Panc1 (cell line): ENCODE data around the gene RNF20. TPM values are rescaled to one million over a fixed set of nuclear protein-coding genes. Genes with fewer than 3 reads are reported as not detected.

Experiments used
- ATAC-seq: fragments of 200-7000 bp; cut with Tn5 transposase; 2 replicates; pipeline ENCODE4 v1.9.1; 2020; ENCODE audit warnings: mild to moderate bottlenecking, moderate library complexity
- BruUV-seq: library from RNA; stranded (reverse); fragments of 400-500 nt; replicated peaks from 2 replicates; lab custom pipeline; 2021; lab: Mats Ljungman, UMichigan
- CTCF ChIA-PET: fragments of 300-600 bp; sonication (Branson Sonifier 250); formaldehyde crosslinking; loops from one replicate; lab custom pipeline; 2022; ENCODE audit warnings: antibody characterized with exemption; lab: Charles Lee
- POLR2A ChIA-PET: fragments of 300-600 bp; sonication (Branson Sonifier 250); formaldehyde crosslinking; loops from one replicate; lab custom pipeline; 2022; ENCODE audit warnings: antibody characterized with exemption; lab: Charles Lee
- DNase-seq: peaks from one replicate; pipeline ENCODE4 v3.0.0-alpha.2; 2010; ENCODE audit warnings: low read depth, low spot score
- H3K27ac ChIP-seq: 2 replicates; pipeline ENCODE4 v1.5.1; 2011; ENCODE audit warnings: mild to moderate bottlenecking, low read length, inconsistent platforms
- H3K27me3 ChIP-seq: fragments of 200-500 bp; sonication (Bioruptor generic); 2 replicates; pipeline ENCODE4 v1.6.0; 2014; ENCODE audit warnings: low read length, inconsistent platforms; ENCODE audit not compliant: control insufficient read depth, insufficient read depth
- H3K36me3 ChIP-seq: fragments of 200-500 bp; sonication (Bioruptor generic); 2 replicates; pipeline ENCODE4 v1.5.1; 2014; ENCODE audit warnings: inconsistent platforms, mild to moderate bottlenecking, low read length, moderate library complexity; ENCODE audit not compliant: control insufficient read depth, insufficient read depth
- H3K4me1 ChIP-seq: 2 replicates; pipeline ENCODE4 v1.5.1; 2011; ENCODE audit warnings: inconsistent platforms, mild to moderate bottlenecking, low read length, moderate library complexity; ENCODE audit not compliant: control insufficient read depth, insufficient read depth
- H3K4me3 ChIP-seq, 2 experiments: 2 replicates each; pipeline ENCODE4 v1.5.1; 2011 to 2012; ENCODE audit warnings: low read depth in 2 of 2, low read length in 2 of 2, mild to moderate bottlenecking in 2 of 2, inconsistent platforms in 1 of 2, moderate library complexity in 1 of 2
- H3K9me3 ChIP-seq: fragments of 200-500 bp; sonication (Bioruptor generic); 2 replicates; pipeline ENCODE4 v1.5.1; 2014; ENCODE audit warnings: low read depth, mild to moderate bottlenecking, inconsistent platforms, low read length, moderate library complexity; ENCODE audit not compliant: control insufficient read depth, insufficient read depth
- POLR2AphosphoS5 ChIP-seq: IDR thresholded peaks from 2 replicates; pipeline ENCODE4 v1.6.1; 2012; ENCODE audit warnings: mild to moderate bottlenecking, low read depth, low read length, moderate library complexity
- SIN3A ChIP-seq: IDR thresholded peaks from 2 replicates; pipeline ENCODE4 v1.6.1; 2012; ENCODE audit warnings: low read depth, mild to moderate bottlenecking, low read length, moderate library complexity, borderline replicate concordance; ENCODE audit not compliant: insufficient read depth
- TCF7L2 ChIP-seq: IDR thresholded peaks from 2 replicates; pipeline ENCODE4 v1.6.1; 2011; ENCODE audit warnings: mild to moderate bottlenecking, low read depth, low read length, inconsistent platforms
- in situ Hi-C: cut with HindIII; loops from 2 replicates; pipeline ENCODE4 v1.10.0; 2016; ENCODE audit warnings: low sequenced_read_pairs, low pct_unique_long_range_greater_than_20kb
- intact Hi-C: fragments of 100-400 bp; cut with micrococcal nuclease; formaldehyde crosslinking; loops from one replicate; pipeline ENCODE4 v1.10.0; 2022; ENCODE audit not compliant: unreplicated experiment
- total RNA-seq: library from RNA; stranded (reverse); gene quantifications from one replicate; pipeline ENCODE4 v1.2.1, GENCODE V29; 2021; ENCODE audit not compliant: unreplicated experiment
- TF ChIP-seq, protein P1 (sequence below), 2 experiments: IDR thresholded peaks; 2 replicates each; pipeline ENCODE4 v1.6.1; 2011 to 2012; ENCODE audit warnings: low read depth in 2 of 2, control low read depth in 1 of 2, low read length in 1 of 2, mild to moderate bottlenecking in 1 of 2, moderate library complexity in 1 of 2; ENCODE audit not compliant: insufficient read depth in 1 of 2
- TF ChIP-seq, protein P2 (sequence below): fragments of 450-650 bp; IDR thresholded peaks from 2 replicates; pipeline ENCODE4 v1.5.1; 2017; ENCODE audit warnings: mild to moderate bottlenecking

Gene RNF20
- total RNA-seq, 1 experiment from 2014 or later = 37.5 TPM

DNA sequence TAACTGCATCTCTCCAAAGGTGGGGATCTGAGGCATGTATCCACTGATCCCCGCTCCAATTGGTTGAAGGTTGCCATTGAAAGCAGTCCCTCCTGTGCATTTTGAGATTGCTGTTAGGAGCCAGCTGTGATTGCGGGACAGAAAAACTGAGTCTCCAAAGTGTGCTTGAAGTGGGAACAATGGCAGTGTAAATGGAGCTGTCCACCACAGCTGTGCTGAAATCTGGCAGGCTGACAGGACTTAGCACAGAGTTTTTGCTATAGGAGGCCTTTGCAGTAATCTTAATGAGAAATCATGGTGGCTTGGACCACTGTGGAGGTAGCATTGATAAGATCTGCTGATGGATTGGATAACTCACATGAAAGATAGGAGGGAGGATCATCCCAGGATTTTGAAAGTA is 3.3 kb downstream of the RNF20 start:
- in situ Hi-C loops (no loop called here), intact Hi-C loops (no loop called here)
- Histone ChIP-seq H3K4me3 (no peak overlapping the region), H3K4me1 (peaks cover 8% of the 10 kb centered on the region; the same call in 1 of the 2 replicates), H3K36me3 (peaks cover 16% of the 10 kb centered on the region), H3K27me3 (no peaks in the 10 kb centered on the region), H3K27ac (no peak overlapping the region), H3K9me3 (no peaks in the 10 kb centered on the region)
- no peak for TF ChIP-seq SIN3A
- TF ChIP-seq, protein P1, sequence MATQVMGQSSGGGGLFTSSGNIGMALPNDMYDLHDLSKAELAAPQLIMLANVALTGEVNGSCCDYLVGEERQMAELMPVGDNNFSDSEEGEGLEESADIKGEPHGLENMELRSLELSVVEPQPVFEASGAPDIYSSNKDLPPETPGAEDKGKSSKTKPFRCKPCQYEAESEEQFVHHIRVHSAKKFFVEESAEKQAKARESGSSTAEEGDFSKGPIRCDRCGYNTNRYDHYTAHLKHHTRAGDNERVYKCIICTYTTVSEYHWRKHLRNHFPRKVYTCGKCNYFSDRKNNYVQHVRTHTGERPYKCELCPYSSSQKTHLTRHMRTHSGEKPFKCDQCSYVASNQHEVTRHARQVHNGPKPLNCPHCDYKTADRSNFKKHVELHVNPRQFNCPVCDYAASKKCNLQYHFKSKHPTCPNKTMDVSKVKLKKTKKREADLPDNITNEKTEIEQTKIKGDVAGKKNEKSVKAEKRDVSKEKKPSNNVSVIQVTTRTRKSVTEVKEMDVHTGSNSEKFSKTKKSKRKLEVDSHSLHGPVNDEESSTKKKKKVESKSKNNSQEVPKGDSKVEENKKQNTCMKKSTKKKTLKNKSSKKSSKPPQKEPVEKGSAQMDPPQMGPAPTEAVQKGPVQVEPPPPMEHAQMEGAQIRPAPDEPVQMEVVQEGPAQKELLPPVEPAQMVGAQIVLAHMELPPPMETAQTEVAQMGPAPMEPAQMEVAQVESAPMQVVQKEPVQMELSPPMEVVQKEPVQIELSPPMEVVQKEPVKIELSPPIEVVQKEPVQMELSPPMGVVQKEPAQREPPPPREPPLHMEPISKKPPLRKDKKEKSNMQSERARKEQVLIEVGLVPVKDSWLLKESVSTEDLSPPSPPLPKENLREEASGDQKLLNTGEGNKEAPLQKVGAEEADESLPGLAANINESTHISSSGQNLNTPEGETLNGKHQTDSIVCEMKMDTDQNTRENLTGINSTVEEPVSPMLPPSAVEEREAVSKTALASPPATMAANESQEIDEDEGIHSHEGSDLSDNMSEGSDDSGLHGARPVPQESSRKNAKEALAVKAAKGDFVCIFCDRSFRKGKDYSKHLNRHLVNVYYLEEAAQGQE (IDR thresholded peaks at IDR 0.05; ENCODE audit: insufficient read depth in 1 of 2, low read depth in 2 of 2, low read length in 1 of 2) = peak; percentile 80 to 83
- POLR2A ChIA-PET = no interaction called here
- ATAC-seq (no peak), DNase-seq (no peak)
- BruUV-seq = no TSS peak
- CTCF ChIA-PET = no interaction called here

DNA sequence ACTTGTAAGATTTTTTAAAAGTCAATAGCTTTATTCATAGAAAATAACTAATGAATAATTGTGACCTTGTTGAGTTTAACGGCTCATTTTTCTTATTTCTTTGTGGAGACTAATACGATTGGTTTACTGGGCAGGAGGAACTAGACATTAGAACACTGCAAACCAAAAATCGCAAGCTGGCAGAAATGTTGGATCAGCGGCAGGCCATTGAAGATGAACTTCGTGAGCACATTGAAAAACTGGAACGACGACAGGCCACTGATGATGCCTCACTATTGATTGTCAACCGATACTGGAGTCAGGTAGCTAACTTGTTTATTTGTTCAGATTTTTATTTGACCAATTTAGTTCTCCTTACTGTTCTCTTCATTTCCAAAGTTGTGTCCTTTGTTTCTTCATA is 6.4 kb downstream of the RNF20 start:
- intact Hi-C loops = no loop called here
- no TSS peak for BruUV-seq
- H3K9me3 ChIP-seq = no peaks in the 10 kb centered on the region
- in situ Hi-C loops = no loop called here
- POLR2A ChIA-PET = no interaction called here
- ATAC-seq (no peak), DNase-seq (no peak)
- H3K27me3 ChIP-seq = no peaks in the 10 kb centered on the region
- 0 out of 2 replicates have a peak, but pooled peaks cover 3% of the 10 kb centered on the region for H3K4me1 ChIP-seq
- peaks cover 13% of the 10 kb centered on the region for H3K36me3 ChIP-seq
- no peak overlapping the region for H3K4me3 ChIP-seq
- no peak overlapping the region for H3K27ac ChIP-seq
- CTCF ChIA-PET = no interaction called here
- TF ChIP-seq POLR2AphosphoS5 = no peak
- no peak for TF ChIP-seq SIN3A

DNA sequence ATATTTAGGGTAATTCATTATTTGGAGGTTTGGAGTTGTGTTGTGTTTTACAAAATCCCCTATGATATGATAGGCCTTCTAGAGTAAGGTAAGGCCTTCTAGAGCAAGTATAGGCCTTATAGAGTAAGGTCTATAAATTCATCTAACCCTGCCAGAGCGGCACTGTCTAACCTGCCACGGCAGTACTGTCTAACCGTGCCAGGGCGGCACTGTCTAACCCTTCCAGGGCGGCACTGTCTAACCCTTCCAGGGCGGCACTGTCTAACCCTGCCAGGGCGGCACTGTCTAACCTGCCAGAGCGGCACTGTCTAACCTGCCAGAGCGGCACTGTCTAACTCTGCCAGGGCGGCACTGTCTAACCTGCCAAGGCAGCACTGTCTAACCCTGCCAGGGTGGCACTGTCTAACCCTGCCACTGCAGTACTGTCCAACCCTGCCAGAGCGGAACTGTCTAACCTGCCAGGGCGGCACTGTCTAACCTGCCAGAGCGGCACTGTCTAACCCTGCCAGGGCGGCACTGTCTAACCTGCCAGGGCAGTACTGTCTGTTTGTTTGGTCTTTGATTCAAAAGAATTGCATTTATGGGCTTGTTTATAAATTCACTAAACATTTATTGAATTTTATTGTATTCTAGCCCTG is 9.6 kb downstream of the RNF20 start:
- TF ChIP-seq SIN3A = no peak
- TF ChIP-seq TCF7L2 = no peak
- TF ChIP-seq, protein P1 (IDR thresholded peaks at IDR 0.05; ENCODE audit: insufficient read depth in 1 of 2, low read depth in 2 of 2, low read length in 1 of 2) = no peak
- TF ChIP-seq, protein P2, sequence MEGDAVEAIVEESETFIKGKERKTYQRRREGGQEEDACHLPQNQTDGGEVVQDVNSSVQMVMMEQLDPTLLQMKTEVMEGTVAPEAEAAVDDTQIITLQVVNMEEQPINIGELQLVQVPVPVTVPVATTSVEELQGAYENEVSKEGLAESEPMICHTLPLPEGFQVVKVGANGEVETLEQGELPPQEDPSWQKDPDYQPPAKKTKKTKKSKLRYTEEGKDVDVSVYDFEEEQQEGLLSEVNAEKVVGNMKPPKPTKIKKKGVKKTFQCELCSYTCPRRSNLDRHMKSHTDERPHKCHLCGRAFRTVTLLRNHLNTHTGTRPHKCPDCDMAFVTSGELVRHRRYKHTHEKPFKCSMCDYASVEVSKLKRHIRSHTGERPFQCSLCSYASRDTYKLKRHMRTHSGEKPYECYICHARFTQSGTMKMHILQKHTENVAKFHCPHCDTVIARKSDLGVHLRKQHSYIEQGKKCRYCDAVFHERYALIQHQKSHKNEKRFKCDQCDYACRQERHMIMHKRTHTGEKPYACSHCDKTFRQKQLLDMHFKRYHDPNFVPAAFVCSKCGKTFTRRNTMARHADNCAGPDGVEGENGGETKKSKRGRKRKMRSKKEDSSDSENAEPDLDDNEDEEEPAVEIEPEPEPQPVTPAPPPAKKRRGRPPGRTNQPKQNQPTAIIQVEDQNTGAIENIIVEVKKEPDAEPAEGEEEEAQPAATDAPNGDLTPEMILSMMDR = no peak
- no peak for TF ChIP-seq POLR2AphosphoS5
- Histone ChIP-seq H3K27me3 (no peaks in the 10 kb centered on the region), H3K4me3 (no peak overlapping the region), H3K27ac (no peak overlapping the region), H3K9me3 (no peaks in the 10 kb centered on the region), H3K36me3 (peaks cover 16% of the 10 kb centered on the region), H3K4me1 (no peaks in the 10 kb centered on the region)
- CTCF ChIA-PET = no interaction called here
- DNase-seq = no peak
- POLR2A ChIA-PET = no interaction called here
- ATAC-seq = no peak
- in situ Hi-C loops (no loop called here), intact Hi-C loops (no loop called here)
- no TSS peak for BruUV-seq
